Esophagus squamous epithelium (tissue), 5 donors: Measurements from ENCODE around the gene OPTC. TPM values are rescaled to one million over a fixed set of nuclear protein-coding genes. Genes with fewer than 3 reads are reported as not detected.

Source experiments
- DNase-seq: peaks from one replicate; lab custom pipeline; 2025; lab: John Stamatoyannopoulos, UW
- H3K27ac ChIP-seq, 4 donors: fragments of 200-600 bp; sonication (generic); one replicate each; pipeline ENCODE4 v1.5.1; 2016 to 2019; ENCODE audit warnings: mild to moderate bottlenecking in 1 of 4
- H3K27me3 ChIP-seq, 4 donors: fragments of 200-600 bp; sonication (generic); 1 replicate in 3 of 4; 2 replicates in 1 of 4; pipeline versions ENCODE4 v1.5.1 to v1.6.0; 2017 to 2021; ENCODE audit warnings: antibody characterized with exemption in 1 of 4
- H3K36me3 ChIP-seq, 3 donors: fragments of 200-600 bp; sonication (generic); one replicate each; pipeline ENCODE4 v1.5.1; 2016 to 2019
- H3K4me1 ChIP-seq, 3 donors: fragments of 200-600 bp; sonication (generic); one replicate each; pipeline ENCODE4 v1.5.1; 2017 to 2019
- H3K4me3 ChIP-seq, 4 donors: fragments of 200-600 bp; sonication (generic); 1 replicate in 3 of 4; 2 replicates in 1 of 4; pipeline ENCODE4 v1.5.1; 2016 to 2019; ENCODE audit warnings: mild to moderate bottlenecking in 2 of 4, moderate library complexity in 1 of 4
- H3K9me3 ChIP-seq, 3 donors: fragments of 200-600 bp; sonication (generic); one replicate each; pipeline ENCODE4 v1.5.1; 2016 to 2019
- POLR2A ChIP-seq, 4 donors: fragments of 450-650 bp; IDR thresholded peaks; one replicate each; pipeline ENCODE4 v1.6.1; 2017; ENCODE audit warnings: antibody characterized with exemption in 4 of 4, mild to moderate bottlenecking in 4 of 4, moderate library complexity in 3 of 4
- WGBS, 2 donors: methylation state at CpG; one replicate each; pipeline ENCODE4 v1.1.5; 2018; 5-methylcytosine and 5-hydroxymethylcytosine counted together
- intact Hi-C: fragments of 100-400 bp; cut with DNase I; formaldehyde crosslinking; loops from one replicate; pipeline ENCODE4 v1.15.0; 2022
- total RNA-seq, 4 donors: library from RNA; depleted of rRNA; stranded (reverse); fragments of >200 nt; gene quantifications; one replicate each; pipeline ENCODE4 v1.1.0, GENCODE V29; 2016
- TF ChIP-seq, protein P1 (sequence below), 6 experiments: fragments of 450-650 bp in 4 of 6; fragments of 200-600 bp in 2 of 6; sonication (generic) in 2 of 6; IDR thresholded peaks; one replicate each; pipeline ENCODE4 v1.5.1; 2016 to 2019; ENCODE audit warnings: antibody characterized with exemption in 6 of 6, mild to moderate bottlenecking in 4 of 6, moderate library complexity in 4 of 6
- donor health status: DM: yes; HTN: yes; CAD: no.

Gene OPTC
- total RNA-seq, 4 donors from 2014 or later, result not detected

DNA sequence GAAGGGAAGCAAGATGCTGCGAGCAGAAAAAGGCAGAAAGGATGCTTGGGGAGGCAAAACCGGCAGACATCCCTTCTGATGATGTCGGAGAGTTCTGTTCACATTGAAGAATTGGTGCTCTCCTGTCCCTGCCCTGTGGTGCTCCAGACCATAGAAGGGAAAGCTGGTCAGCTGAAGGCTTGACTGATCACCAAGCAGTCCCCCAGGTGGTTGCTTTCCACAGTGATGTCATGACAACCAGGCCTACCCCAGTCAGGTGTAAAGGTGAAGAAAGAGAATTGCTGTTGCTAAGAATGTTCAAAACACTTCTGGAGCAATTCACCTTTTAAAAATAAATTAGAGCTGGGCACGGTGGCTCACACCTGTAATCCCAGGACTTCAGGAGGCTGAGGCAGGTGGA is 59.5 kb downstream of the OPTC start:
- 75 to 79% methylated on average over 3 to 4 of the region's 4 CpGs for WGBS, 2 donors
- Histone ChIP-seq H3K36me3 (no peaks in the 10 kb centered on the region), H3K27me3 (no peaks in the 10 kb centered on the region), H3K27ac (no peak overlapping the region), H3K4me1 (peaks cover 2 to 52% (median 28%) of the 10 kb centered on the region in 3 donors), H3K9me3 (no peaks in the 10 kb centered on the region), H3K4me3 (no peak overlapping the region)
- TF ChIP-seq, protein P1, sequence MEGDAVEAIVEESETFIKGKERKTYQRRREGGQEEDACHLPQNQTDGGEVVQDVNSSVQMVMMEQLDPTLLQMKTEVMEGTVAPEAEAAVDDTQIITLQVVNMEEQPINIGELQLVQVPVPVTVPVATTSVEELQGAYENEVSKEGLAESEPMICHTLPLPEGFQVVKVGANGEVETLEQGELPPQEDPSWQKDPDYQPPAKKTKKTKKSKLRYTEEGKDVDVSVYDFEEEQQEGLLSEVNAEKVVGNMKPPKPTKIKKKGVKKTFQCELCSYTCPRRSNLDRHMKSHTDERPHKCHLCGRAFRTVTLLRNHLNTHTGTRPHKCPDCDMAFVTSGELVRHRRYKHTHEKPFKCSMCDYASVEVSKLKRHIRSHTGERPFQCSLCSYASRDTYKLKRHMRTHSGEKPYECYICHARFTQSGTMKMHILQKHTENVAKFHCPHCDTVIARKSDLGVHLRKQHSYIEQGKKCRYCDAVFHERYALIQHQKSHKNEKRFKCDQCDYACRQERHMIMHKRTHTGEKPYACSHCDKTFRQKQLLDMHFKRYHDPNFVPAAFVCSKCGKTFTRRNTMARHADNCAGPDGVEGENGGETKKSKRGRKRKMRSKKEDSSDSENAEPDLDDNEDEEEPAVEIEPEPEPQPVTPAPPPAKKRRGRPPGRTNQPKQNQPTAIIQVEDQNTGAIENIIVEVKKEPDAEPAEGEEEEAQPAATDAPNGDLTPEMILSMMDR (IDR thresholded peaks at IDR 0.05), result no peak
- no peak for DNase-seq
- intact Hi-C loops, result no loop called here

DNA sequence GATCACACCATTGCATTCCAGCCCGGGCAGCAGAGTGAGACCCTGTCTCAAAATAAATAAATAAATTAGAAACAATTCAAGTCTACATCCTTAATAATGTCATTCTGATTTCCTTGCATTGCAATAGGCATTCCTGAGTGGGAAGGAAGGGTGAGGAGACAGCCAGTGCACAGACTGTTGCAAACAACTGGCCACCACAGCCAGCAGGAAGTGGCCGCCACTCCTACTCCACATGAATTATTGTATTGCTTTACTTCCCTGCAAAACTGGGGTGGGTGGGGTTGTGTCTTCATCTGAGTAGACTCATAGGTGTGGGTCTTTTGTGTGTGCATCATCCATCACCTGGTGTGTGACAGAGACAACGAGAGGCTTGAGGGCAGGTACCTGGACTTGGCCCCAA is 60.1 kb downstream of the OPTC start:
- H3K9me3 ChIP-seq, result no peaks in the 10 kb centered on the region
- H3K27ac ChIP-seq, result no peak overlapping the region
- WGBS, 2 donors, result 79 to 80% methylated on average over 2 of the region's 3 CpGs
- intact Hi-C loops, result no loop called here
- no peak overlapping the region for H3K4me3 ChIP-seq
- TF ChIP-seq POLR2A (IDR thresholded peaks at IDR 0.05), result no peak
- TF ChIP-seq, protein P1 (IDR thresholded peaks at IDR 0.05), result no peak
- no peak for DNase-seq
- no peaks in the 10 kb centered on the region for H3K36me3 ChIP-seq
- H3K27me3 ChIP-seq, result no peaks in the 10 kb centered on the region
- H3K4me1 ChIP-seq, result peaks cover 2 to 54% (median 34%) of the 10 kb centered on the region in 3 donors

DNA sequence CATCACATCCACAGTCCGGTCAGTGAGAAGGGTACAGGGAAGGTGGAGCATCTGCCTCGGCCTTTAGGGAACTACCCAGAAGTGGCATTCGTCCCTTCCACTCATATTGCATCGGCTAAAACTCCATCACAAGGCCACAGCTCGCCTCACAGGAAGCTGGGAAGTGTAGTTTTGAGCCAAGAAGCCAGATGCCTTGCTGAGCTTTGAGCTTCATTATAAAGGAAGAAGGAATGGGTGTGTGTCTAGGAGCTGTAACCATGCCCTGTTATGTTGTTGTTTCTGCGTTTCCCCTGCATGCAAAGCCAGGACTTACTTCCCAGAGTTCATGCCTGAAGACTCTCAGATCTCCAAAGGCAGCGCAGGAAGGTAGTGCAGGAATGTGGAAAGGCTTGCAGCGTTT is 61.1 kb downstream of the OPTC start:
- DNase-seq, result no peak
- intact Hi-C loops, result no loop called here
- H3K9me3 ChIP-seq, result no peaks in the 10 kb centered on the region
- no peaks in the 10 kb centered on the region for H3K36me3 ChIP-seq
- peaks cover 2 to 58% (median 34%) of the 10 kb centered on the region in 3 donors for H3K4me1 ChIP-seq
- WGBS, 2 donors, result 76 to 89% methylated on average over 8 of the region's 8 CpGs
- TF ChIP-seq POLR2A (IDR thresholded peaks at IDR 0.05), result no peak
- TF ChIP-seq, protein P1 (IDR thresholded peaks at IDR 0.05), result no peak
- H3K27ac ChIP-seq, result peak overlapping the region; percentile 52 to 88 (median 82)
- H3K27me3 ChIP-seq, result no peaks in the 10 kb centered on the region
- no peak overlapping the region for H3K4me3 ChIP-seq

DNA sequence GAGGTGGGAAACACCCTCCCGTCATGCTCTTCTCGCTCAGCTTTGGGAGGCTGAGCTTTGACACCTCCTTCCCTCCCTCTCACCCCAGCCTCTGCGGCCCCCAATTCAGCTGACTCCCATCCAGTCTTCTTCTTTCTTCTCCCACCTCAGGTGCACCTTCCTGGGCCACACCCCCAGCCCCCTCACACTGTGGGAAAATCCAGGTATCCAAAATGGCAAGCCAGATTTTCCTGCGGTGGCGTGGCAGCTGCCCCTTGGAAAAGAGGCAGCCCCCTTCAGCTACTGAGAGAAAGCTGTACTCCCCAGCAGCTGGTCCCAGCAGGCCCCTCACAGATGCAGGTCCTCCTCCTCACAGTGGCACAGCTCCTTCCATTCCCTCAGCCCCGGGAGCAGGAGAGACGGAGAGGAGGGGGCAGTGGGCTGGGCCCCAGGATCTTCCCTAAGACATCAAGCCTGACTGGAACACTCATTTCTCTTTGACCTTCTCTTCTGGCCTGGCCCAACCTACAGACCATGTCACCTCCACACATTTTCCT is 61.6 kb downstream of the OPTC start:
- peak overlapping the region; percentile 52 to 88 (median 82) for H3K27ac ChIP-seq
- intact Hi-C loops, result no loop called here
- no peaks in the 10 kb centered on the region for H3K9me3 ChIP-seq
- 69 to 87% methylated on average over 5 to 7 of the region's 7 CpGs for WGBS, 2 donors
- H3K27me3 ChIP-seq, result no peaks in the 10 kb centered on the region
- TF ChIP-seq, protein P1 (IDR thresholded peaks at IDR 0.05), result no peak
- no peak for TF ChIP-seq POLR2A (IDR thresholded peaks at IDR 0.05)
- no peaks in the 10 kb centered on the region for H3K36me3 ChIP-seq
- DNase-seq, result no peak
- peaks cover 2 to 58% (median 34%) of the 10 kb centered on the region in 3 donors for H3K4me1 ChIP-seq
- no peak overlapping the region for H3K4me3 ChIP-seq

DNA sequence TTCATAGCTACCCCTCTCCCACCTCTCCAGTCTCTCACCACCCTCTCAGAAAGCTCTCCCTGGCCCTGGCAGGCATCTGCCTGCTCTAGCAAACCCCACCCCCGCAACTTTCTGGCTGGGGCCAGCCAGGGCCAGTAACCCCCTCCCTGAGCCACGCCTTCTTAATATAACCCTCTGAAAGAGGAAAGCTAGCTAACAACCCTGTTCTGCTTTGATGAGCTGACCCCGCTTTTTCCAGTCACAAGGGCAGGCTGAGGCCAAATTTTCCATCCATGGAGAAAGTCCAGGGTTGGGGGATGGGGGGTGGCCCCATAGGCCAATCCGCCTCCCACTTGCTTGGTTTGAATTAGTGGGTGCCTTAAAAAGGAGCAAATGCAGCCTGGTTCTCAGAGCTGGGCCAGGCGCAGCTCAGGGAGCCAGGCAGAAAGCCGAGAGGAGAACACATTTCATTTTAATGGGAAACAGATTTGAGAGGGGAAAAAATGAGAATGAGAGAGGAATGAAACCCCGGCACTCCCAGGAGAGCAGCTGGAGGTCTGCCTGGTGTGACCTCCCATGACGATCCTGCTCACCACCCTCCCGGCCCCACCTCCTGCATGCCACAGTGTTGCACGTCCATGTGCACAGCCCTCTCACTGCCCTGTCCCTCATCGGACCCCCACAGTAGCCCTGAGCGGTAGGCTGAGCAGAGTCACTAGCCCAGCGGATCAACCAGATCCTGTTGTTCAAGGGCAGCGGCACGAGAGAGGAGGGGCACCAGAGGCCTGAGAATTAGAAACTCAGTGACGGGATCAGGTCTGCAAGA is 62.3 kb downstream of the OPTC start:
- 43 to 69% methylated on average over 9 to 13 of the region's 16 CpGs for WGBS, 2 donors
- intact Hi-C loops, result no loop called here
- peak overlapping the region; percentile 52 to 88 (median 82) for H3K27ac ChIP-seq

More for the DNA sequence above, 62.3 kb downstream of the OPTC start:
- Histone ChIP-seq H3K4me3 (no peak overlapping the region), H3K36me3 (no peaks in the 10 kb centered on the region), H3K27me3 (no peaks in the 10 kb centered on the region), H3K4me1 (peaks cover 2 to 58% (median 34%) of the 10 kb centered on the region in 3 donors), H3K9me3 (no peaks in the 10 kb centered on the region)
- DNase-seq, result no peak
- TF ChIP-seq, protein P1 (IDR thresholded peaks at IDR 0.05), result no peak
- no peak for TF ChIP-seq POLR2A (IDR thresholded peaks at IDR 0.05)
